Activated T-helper 2 cell treated with anti-CD3 and anti-CD28 coated beads, Interferon-gamma antibody, Interleukin-2, Interleukin-4, amounts not matched to agents 10 μg/mL and 5 μg/mL and 100 μg/mL, durations not matched to agents 14 hours and 24 hours and 36 hours (primary cell): ENCODE results near the gene GLI2. TPM values are rescaled to one million over a fixed set of nuclear protein-coding genes. Genes with fewer than 3 reads are reported as not detected.

Experiments used
- DNase-seq: peaks from one replicate; pipeline ENCODE4 v3.0.0; 2021; ENCODE audit warnings: low spot score
- H3K27ac Mint-ChIP-seq: one replicate; pipeline ENCODE4 v1.8.0; 2021; ENCODE audit warnings: mixed read lengths
- H3K27me3 Mint-ChIP-seq: one replicate; pipeline ENCODE4 v1.8.0; 2021; ENCODE audit warnings: low read depth, mixed read lengths
- H3K36me3 Mint-ChIP-seq: one replicate; pipeline ENCODE4 v1.8.0; 2021; ENCODE audit warnings: low read depth, mixed read lengths
- H3K4me1 Mint-ChIP-seq: one replicate; pipeline ENCODE4 v1.8.0; 2021; ENCODE audit warnings: low read depth, mixed read lengths
- H3K4me3 Mint-ChIP-seq: one replicate; pipeline ENCODE4 v1.8.0; 2021; ENCODE audit warnings: low read depth, mild to moderate bottlenecking, moderate library complexity, mixed read lengths
- H3K9me3 Mint-ChIP-seq: one replicate; pipeline ENCODE4 v1.8.0; 2021; ENCODE audit warnings: mixed read lengths
- intact Hi-C: fragments of 100-400 bp; cut with micrococcal nuclease; formaldehyde crosslinking; loops from one replicate; pipeline ENCODE4 v1.15.1; 2023
- total RNA-seq: library from RNA; stranded (reverse); gene quantifications from 2 replicates; pipeline ENCODE4 v1.2.3, GENCODE V29; 2022

GLI2 gene
- total RNA-seq: 0.07 TPM in 1 of 2 replicates, not detected in the other

- no peaks in the 10 kb centered on the region for H3K36me3 Mint-ChIP-seq
- H3K27ac Mint-ChIP-seq: no peak within 1 kb of the TSS
- peak; percentile 28 for DNase-seq
- peaks cover 60% of the 10 kb centered on the region for H3K27me3 Mint-ChIP-seq
- H3K4me1 Mint-ChIP-seq: peaks cover 11% of the 10 kb centered on the region
- H3K4me3 Mint-ChIP-seq: peak within 1 kb of the TSS; percentile 54
- no peaks in the 10 kb centered on the region for H3K9me3 Mint-ChIP-seq
- intact Hi-C loops: loop anchor here (2.0 to 5.0 kb wide), 2 partner anchors 41 to 388 kb away; partner anchors contain the start of gene INHBB
These were observed at the start of gene GLI2 for GRCh38 chr2:120735746-120736170. TSS of gene GLI2 (plus strand) at chr2:120735868. CDS start at chr2:120797321, 61,453 bp downstream.

- no peaks in the 10 kb centered on the region for H3K9me3 Mint-ChIP-seq
- no peaks in the 10 kb centered on the region for H3K36me3 Mint-ChIP-seq
- no peaks in the 10 kb centered on the region for H3K27me3 Mint-ChIP-seq
- H3K4me3 Mint-ChIP-seq: no peak overlapping the region
- H3K27ac Mint-ChIP-seq: no peak overlapping the region
- intact Hi-C loops: no loop called here
- no peak for DNase-seq
- no peaks in the 10 kb centered on the region for H3K4me1 Mint-ChIP-seq
These were observed 49.7 kb upstream of the GLI2 start for GRCh38 chr2:120685974-120686297.

- DNase-seq: no peak
- intact Hi-C loops: no loop called here
- H3K4me1 Mint-ChIP-seq: no peaks in the 10 kb centered on the region
These were observed 49.0 kb upstream of the GLI2 start for GRCh38 chr2:120686511-120687168.

GRCh38 chr2:120687210-120687609, 48.5 kb upstream of the GLI2 start:
- H3K36me3 Mint-ChIP-seq: no peaks in the 10 kb centered on the region
- no peak for DNase-seq
- no peak overlapping the region for H3K4me3 Mint-ChIP-seq
- no peaks in the 10 kb centered on the region for H3K9me3 Mint-ChIP-seq
- H3K27me3 Mint-ChIP-seq: no peaks in the 10 kb centered on the region
- no peak overlapping the region for H3K27ac Mint-ChIP-seq
- no peaks in the 10 kb centered on the region for H3K4me1 Mint-ChIP-seq
- intact Hi-C loops: no loop called here

More at GRCh38 chr2:120686511-120687168, 49.0 kb upstream of the GLI2 start:
- H3K27me3 Mint-ChIP-seq: no peaks in the 10 kb centered on the region
- no peaks in the 10 kb centered on the region for H3K9me3 Mint-ChIP-seq
- H3K4me3 Mint-ChIP-seq: no peak overlapping the region
- H3K36me3 Mint-ChIP-seq: no peaks in the 10 kb centered on the region
- H3K27ac Mint-ChIP-seq: no peak overlapping the region

- intact Hi-C loops: no loop called here
- Mint-ChIP-seq H3K4me1 (peaks cover 2% of the 10 kb centered on the region), H3K36me3 (no peaks in the 10 kb centered on the region), H3K4me3 (no peak overlapping the region), H3K27me3 (peaks cover 9% of the 10 kb centered on the region), H3K27ac (no peak overlapping the region), H3K9me3 (no peaks in the 10 kb centered on the region)
- no peak for DNase-seq
These were observed 45.1 kb upstream of the GLI2 start for GRCh38 chr2:120690521-120690920.

- intact Hi-C loops: no loop called here
- DNase-seq: no peak
- Mint-ChIP-seq H3K27me3 (peaks cover 15% of the 10 kb centered on the region), H3K4me1 (peaks cover 5% of the 10 kb centered on the region), H3K36me3 (no peaks in the 10 kb centered on the region), H3K4me3 (no peak overlapping the region), H3K9me3 (no peaks in the 10 kb centered on the region), H3K27ac (no peak overlapping the region)
These were observed 44.3 kb upstream of the GLI2 start for GRCh38 chr2:120691410-120691809.

GRCh38 chr2:120692691-120693090, 43.0 kb upstream of the GLI2 start:
- H3K36me3 Mint-ChIP-seq: no peaks in the 10 kb centered on the region
- no peak for DNase-seq
- no peak overlapping the region for H3K4me3 Mint-ChIP-seq
- intact Hi-C loops: no loop called here
- peaks cover 5% of the 10 kb centered on the region for H3K4me1 Mint-ChIP-seq
- peaks cover 25% of the 10 kb centered on the region for H3K27me3 Mint-ChIP-seq
- no peak overlapping the region for H3K27ac Mint-ChIP-seq
- no peaks in the 10 kb centered on the region for H3K9me3 Mint-ChIP-seq

GRCh38 chr2:120693121-120693520, 42.5 kb upstream of the GLI2 start:
- intact Hi-C loops: no loop called here
- H3K27me3 Mint-ChIP-seq: peaks cover 25% of the 10 kb centered on the region

GRCh38 chr2:120694034-120694433, 41.6 kb upstream of the GLI2 start:
- Mint-ChIP-seq H3K27me3 (peaks cover 25% of the 10 kb centered on the region), H3K4me1 (peaks cover 5% of the 10 kb centered on the region), H3K4me3 (no peak overlapping the region), H3K9me3 (no peaks in the 10 kb centered on the region), H3K27ac (no peak overlapping the region), H3K36me3 (no peaks in the 10 kb centered on the region)
- intact Hi-C loops: loop anchor here (2.0 kb wide), 1 partner anchor 41 kb away; the partner anchor contains the start of gene GLI2
- no peak for DNase-seq

More at GRCh38 chr2:120693121-120693520, 42.5 kb upstream of the GLI2 start:
- DNase-seq: no peak
- no peaks in the 10 kb centered on the region for H3K9me3 Mint-ChIP-seq
- no peak overlapping the region for H3K4me3 Mint-ChIP-seq
- peaks cover 5% of the 10 kb centered on the region for H3K4me1 Mint-ChIP-seq
- H3K36me3 Mint-ChIP-seq: no peaks in the 10 kb centered on the region
- no peak overlapping the region for H3K27ac Mint-ChIP-seq

GRCh38 chr2:120697471-120697870, 38.2 kb upstream of the GLI2 start:
- Mint-ChIP-seq H3K27me3 (peaks cover 25% of the 10 kb centered on the region), H3K4me1 (peaks cover 5% of the 10 kb centered on the region), H3K9me3 (no peaks in the 10 kb centered on the region), H3K27ac (no peak overlapping the region), H3K4me3 (no peak overlapping the region), H3K36me3 (no peaks in the 10 kb centered on the region)
- intact Hi-C loops: no loop called here
- DNase-seq: no peak

- peaks cover 5% of the 10 kb centered on the region for H3K4me1 Mint-ChIP-seq
- peaks cover 22% of the 10 kb centered on the region for H3K27me3 Mint-ChIP-seq
- no peak for DNase-seq
- no peaks in the 10 kb centered on the region for H3K9me3 Mint-ChIP-seq
- intact Hi-C loops: no loop called here
- H3K36me3 Mint-ChIP-seq: no peaks in the 10 kb centered on the region
- no peak overlapping the region for H3K27ac Mint-ChIP-seq
- H3K4me3 Mint-ChIP-seq: no peak overlapping the region
These were observed 36.4 kb upstream of the GLI2 start for GRCh38 chr2:120699292-120699691.

- H3K4me1 Mint-ChIP-seq: peaks cover 1% of the 10 kb centered on the region
- intact Hi-C loops: no loop called here
- H3K36me3 Mint-ChIP-seq: no peaks in the 10 kb centered on the region
- H3K9me3 Mint-ChIP-seq: no peaks in the 10 kb centered on the region
- H3K4me3 Mint-ChIP-seq: no peak overlapping the region
- H3K27ac Mint-ChIP-seq: no peak overlapping the region
- peaks cover 15% of the 10 kb centered on the region for H3K27me3 Mint-ChIP-seq
- no peak for DNase-seq
These were observed 35.0 kb upstream of the GLI2 start for GRCh38 chr2:120700659-120701058.

GRCh38 chr2:120701096-120701495, 34.6 kb upstream of the GLI2 start:
- DNase-seq: no peak
- H3K9me3 Mint-ChIP-seq: no peaks in the 10 kb centered on the region
- intact Hi-C loops: no loop called here
- no peak overlapping the region for H3K27ac Mint-ChIP-seq
- H3K27me3 Mint-ChIP-seq: peaks cover 12% of the 10 kb centered on the region
- H3K4me3 Mint-ChIP-seq: no peak overlapping the region
- H3K4me1 Mint-ChIP-seq: no peaks in the 10 kb centered on the region
- H3K36me3 Mint-ChIP-seq: no peaks in the 10 kb centered on the region
